NCI-H446 treated with DMSO at 0.1 percent for 48 hours (cell line): Measurements from ENCODE around the gene TM9SF1.
A peak's percentile ranks its signal among the peaks of the same experiment; 100 is the strongest.

Source experiments
- DNase-seq: peaks from one replicate; lab custom pipeline; 2025; lab: John Stamatoyannopoulos, UW

TM9SF1 gene

GRCh38 chr14:24196071-24197055 lies 1.1 kb upstream of the TM9SF1 start:
- no peak for DNase-seq

GRCh38 chr14:24194873-24195185 lies 412 bp downstream of the TM9SF1 start:
- DNase-seq: no peak

- no peak for DNase-seq
Observed at GRCh38 chr14:24194186-24194872, 912 bp downstream of the TM9SF1 start.

- no peak for DNase-seq
Observed at GRCh38 chr14:24192933-24193332, 2.3 kb downstream of the TM9SF1 start.

- DNase-seq: no peak
Observed at GRCh38 chr14:24190416-24190815, 4.8 kb downstream of the TM9SF1 start.

GRCh38 chr14:24189460-24189859 lies 5.8 kb downstream of the TM9SF1 start:
- DNase-seq: no peak

GRCh38 chr14:24189059-24189375 lies 6.2 kb downstream of the TM9SF1 start:
- DNase-seq: no peak

- peak; percentile 96 for DNase-seq
Observed at GRCh38 chr14:24188251-24189058, 6.8 kb downstream of the TM9SF1 start, which contains the start of gene IPO4. TSS of gene IPO4 (minus strand) at chr14:24188816. CDS start at chr14:24188787, 29 bp downstream.

- no peak for DNase-seq
Observed at GRCh38 chr14:24187539-24187915, 7.7 kb downstream of the TM9SF1 start.

GRCh38 chr14:24186831-24187538 lies 8.3 kb downstream of the TM9SF1 start:
- DNase-seq: no peak

GRCh38 chr14:24185741-24186140 lies 9.5 kb downstream of the TM9SF1 start:
- DNase-seq: no peak

- no peak for DNase-seq
Observed at GRCh38 chr14:24185026-24185425, 10.2 kb downstream of the TM9SF1 start.

GRCh38 chr14:24184104-24184970 lies 10.9 kb downstream of the TM9SF1 start:
- DNase-seq: no peak

GRCh38 chr14:24183014-24183481 lies 12.2 kb downstream of the TM9SF1 start:
- DNase-seq: no peak

- DNase-seq: no peak
Observed at GRCh38 chr14:24182110-24182882, 12.9 kb downstream of the TM9SF1 start.

- no peak for DNase-seq
Observed at GRCh38 chr14:24181371-24182077, 13.7 kb downstream of the TM9SF1 start.

GRCh38 chr14:24179961-24180796 lies 15.1 kb downstream of the TM9SF1 start:
- DNase-seq: no peak

GRCh38 chr14:24179294-24179960 lies 15.8 kb downstream of the TM9SF1 start:
- DNase-seq: no peak
